H9 (cell line): ENCODE results near the gene APOM. TPM values are rescaled to one million over a fixed set of nuclear protein-coding genes. Genes with fewer than 3 reads are reported as not detected.

Source experiments
- DNase-seq: peaks from one replicate; pipeline ENCODE4 v3.0.0-alpha.2; 2017
- H2AFZ ChIP-seq: one replicate; pipeline ENCODE4 v1.6.1; 2013; ENCODE audit warnings: mild to moderate bottlenecking, low read length, control low read depth, moderate library complexity
- H2AK5ac ChIP-seq: 2 replicates; pipeline ENCODE4 v1.6.1; 2013; ENCODE audit warnings: low read length, control low read depth, mixed read lengths; ENCODE audit not compliant: insufficient read length
- H2BK120ac ChIP-seq: one replicate; pipeline ENCODE4 v1.6.1; 2013; ENCODE audit warnings: low read depth, mild to moderate bottlenecking, low read length, control low read depth, inconsistent platforms; ENCODE audit not compliant: poor library complexity, severe bottlenecking
- H2BK12ac ChIP-seq: 2 replicates; pipeline ENCODE4 v1.6.1; 2013; ENCODE audit warnings: low read length, control low read depth, mixed read lengths, low read depth; ENCODE audit not compliant: insufficient read length
- H2BK15ac ChIP-seq: 2 replicates; pipeline ENCODE4 v1.6.1; 2013; ENCODE audit warnings: low read depth, low read length, control low read depth
- H2BK20ac ChIP-seq: one replicate; pipeline ENCODE4 v1.6.1; 2013; ENCODE audit warnings: low read depth, mild to moderate bottlenecking, low read length, control low read depth, inconsistent platforms; ENCODE audit not compliant: poor library complexity, severe bottlenecking
- H2BK5ac ChIP-seq: 2 replicates; pipeline ENCODE4 v1.6.1; 2013; ENCODE audit warnings: low read length, control low read depth, mixed read lengths; ENCODE audit not compliant: insufficient read length
- H3K14ac ChIP-seq: 2 replicates; pipeline ENCODE4 v1.6.1; 2013; ENCODE audit warnings: low read length, control low read depth; ENCODE audit not compliant: insufficient read depth
- H3K18ac ChIP-seq: 2 replicates; pipeline ENCODE4 v1.6.1; 2013; ENCODE audit warnings: low read depth, mild to moderate bottlenecking, mixed read lengths, low read length, control low read depth; ENCODE audit not compliant: insufficient read length
- H3K23ac ChIP-seq: 2 replicates; pipeline ENCODE4 v1.6.1; 2013; ENCODE audit warnings: low read length, control low read depth, mixed read lengths, low read depth; ENCODE audit not compliant: insufficient read length
- H3K23me2 ChIP-seq: 2 replicates; pipeline ENCODE4 v1.6.1; 2013; ENCODE audit warnings: low read depth, mild to moderate bottlenecking, mixed read lengths, low read length, control low read depth; ENCODE audit not compliant: insufficient read length, poor library complexity, severe bottlenecking
- H3K27ac ChIP-seq: 2 replicates; pipeline ENCODE4 v1.5.1; 2013; ENCODE audit warnings: low read length, control low read depth, mixed read lengths, low read depth; ENCODE audit not compliant: insufficient read length
- H3K27me3 ChIP-seq: 2 replicates; pipeline ENCODE4 v1.6.1; 2013; ENCODE audit warnings: low read length, control low read depth, inconsistent platforms; ENCODE audit not compliant: insufficient read depth
- H3K4ac ChIP-seq: 2 replicates; pipeline ENCODE4 v1.6.1; 2013; ENCODE audit warnings: low read depth, mild to moderate bottlenecking, control low read depth, inconsistent platforms, low read length, moderate library complexity
- H3K4me1 ChIP-seq: 2 replicates; pipeline ENCODE4 v1.6.1; 2013; ENCODE audit warnings: low read length, control low read depth, inconsistent platforms; ENCODE audit not compliant: insufficient read depth
- H3K4me2 ChIP-seq: 2 replicates; pipeline ENCODE4 v1.6.1; 2013; ENCODE audit warnings: low read length, control low read depth, mixed read lengths; ENCODE audit not compliant: insufficient read length, insufficient read depth
- H3K56ac ChIP-seq: 2 replicates; pipeline ENCODE4 v1.6.1; 2013; ENCODE audit warnings: low read depth, mild to moderate bottlenecking, mixed read lengths, low read length, control low read depth; ENCODE audit not compliant: insufficient read length
- H3K79me1 ChIP-seq: 2 replicates; pipeline ENCODE4 v1.6.1; 2013; ENCODE audit warnings: low read depth, mild to moderate bottlenecking, moderate library complexity, low read length, control low read depth, inconsistent platforms; ENCODE audit not compliant: insufficient read depth, poor library complexity, severe bottlenecking
- H3K79me2 ChIP-seq: 2 replicates; pipeline ENCODE4 v1.6.1; 2013; ENCODE audit warnings: low read length, control low read depth, inconsistent platforms; ENCODE audit not compliant: insufficient read depth
- H3K9ac ChIP-seq: 2 replicates; pipeline ENCODE4 v1.6.1; 2013; ENCODE audit warnings: low read length, control low read depth, mixed read lengths; ENCODE audit not compliant: insufficient read length; ENCODE audit errors: extremely low read depth
- H3K9me3 ChIP-seq: one replicate; pipeline ENCODE4 v1.6.1; 2013; ENCODE audit warnings: low read depth, low read length, inconsistent platforms; ENCODE audit not compliant: control insufficient read depth
- H3T11ph ChIP-seq: one replicate; pipeline ENCODE4 v1.6.1; 2013; ENCODE audit warnings: mild to moderate bottlenecking, low read length, control low read depth, inconsistent platforms
- H4K20me1 ChIP-seq: one replicate; pipeline ENCODE4 v1.6.1; 2013; ENCODE audit not compliant: control insufficient read depth, insufficient read length, insufficient read depth
- H4K5ac ChIP-seq: 2 replicates; pipeline ENCODE4 v1.6.1; 2013; ENCODE audit warnings: low read depth, mild to moderate bottlenecking, mixed read lengths, low read length, control low read depth; ENCODE audit not compliant: insufficient read length
- H4K8ac ChIP-seq: replicated peaks from 2 replicates; pipeline ENCODE4 v1.6.1; 2013; ENCODE audit warnings: low read length, control low read depth, mixed read lengths, low read depth; ENCODE audit not compliant: insufficient read length
- H4K91ac ChIP-seq: 2 replicates; pipeline ENCODE4 v1.6.1; 2013; ENCODE audit warnings: low read depth, mild to moderate bottlenecking, moderate library complexity, mixed read lengths, low read length, control low read depth; ENCODE audit not compliant: insufficient read length
- H3K27ac Mint-ChIP-seq, 3 experiments: 2 replicates in 2 of 3; 3 replicates in 1 of 3; pipeline ENCODE4 v1.8.0; 2020 to 2021; ENCODE audit warnings: mixed read lengths in 3 of 3, mild to moderate bottlenecking in 1 of 3, moderate library complexity in 1 of 3
- H3K27me3 Mint-ChIP-seq: 2 replicates; pipeline ENCODE4 v1.8.0; 2021; ENCODE audit warnings: low read depth, mild to moderate bottlenecking, moderate library complexity, mixed read lengths
- H3K36me3 Mint-ChIP-seq, 3 experiments: 2 replicates in 2 of 3; 3 replicates in 1 of 3; pipeline ENCODE4 v1.8.0; 2020 to 2021; ENCODE audit warnings: low read depth in 3 of 3, mixed read lengths in 3 of 3; ENCODE audit not compliant: insufficient read depth in 1 of 3
- H3K4me1 Mint-ChIP-seq, 2 experiments: 2 replicates each; pipeline ENCODE4 v1.8.0; 2020; ENCODE audit warnings: mixed read lengths in 2 of 2
- H3K4me3 Mint-ChIP-seq, 2 experiments: 2 replicates in 1 of 2; 3 replicates in 1 of 2; pipeline ENCODE4 v1.8.0; 2020 to 2021; ENCODE audit warnings: mild to moderate bottlenecking in 2 of 2, mixed read lengths in 2 of 2, moderate library complexity in 1 of 2
- H3K9me3 Mint-ChIP-seq, 2 experiments: 2 replicates in 1 of 2; 3 replicates in 1 of 2; pipeline ENCODE4 v1.8.0; 2020; ENCODE audit warnings: mild to moderate bottlenecking in 2 of 2, mixed read lengths in 2 of 2, moderate library complexity in 1 of 2
- WGBS: extraction: QIAGEN DNeasy Blood & Tissue Kit; methylation state at CpG from one replicate; pipeline ENCODE4 v1.1.7; 2013; ENCODE audit warnings: missing lambda C conversion rate, low lambda C conversion rate, mixed read lengths; ENCODE audit not compliant: insufficient read length; ENCODE audit errors: extremely low coverage; 5-methylcytosine and 5-hydroxymethylcytosine counted together
- total RNA-seq: library from RNA; stranded (reverse); gene quantifications from 2 replicates; pipeline ENCODE4 v1.2.1, GENCODE V29; 2021
- TF ChIP-seq, protein P1 (sequence below): fragments of 200-600 bp; sonication (generic); conservative IDR thresholded peaks from 3 replicates; pipeline ENCODE4 v1.8.0; 2021; ENCODE audit warnings: antibody characterized with exemption, mild to moderate bottlenecking

APOM gene
- total RNA-seq, 1 experiment from 2014 or later = 3.6 TPM

DNA sequence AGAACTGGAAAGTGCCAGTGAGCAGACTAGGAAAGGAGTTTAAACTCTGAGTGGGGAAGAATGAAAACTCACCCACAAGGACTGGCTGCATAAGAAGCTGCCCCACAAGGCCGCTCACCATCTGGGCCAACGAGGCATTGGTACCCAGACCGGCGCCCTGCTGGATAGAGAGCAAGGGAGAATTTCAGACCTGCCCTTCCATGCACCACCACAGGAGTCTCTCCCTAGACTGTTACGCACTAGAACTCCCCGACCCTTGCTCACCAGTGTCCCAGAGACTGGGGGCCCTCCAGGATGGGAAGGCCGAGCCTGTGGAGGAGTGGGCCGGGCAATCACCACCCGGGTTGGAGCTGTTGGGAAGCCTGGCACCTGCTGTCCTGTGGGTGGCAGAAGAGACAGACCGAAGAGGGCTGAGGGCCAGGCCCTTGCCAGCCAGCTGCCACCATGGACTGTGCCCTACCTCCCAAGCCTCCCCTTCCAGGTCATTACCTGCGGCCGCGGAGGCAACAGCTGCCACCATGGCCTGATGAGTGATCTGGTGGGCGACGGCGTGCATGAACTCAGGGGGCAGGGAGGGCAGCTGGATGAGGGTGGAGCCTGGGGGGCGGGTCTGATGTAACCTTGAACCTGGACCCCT is 11.8 kb upstream of the APOM start:
- Mint-ChIP-seq H3K9me3 (no peaks in the 10 kb centered on the region), H3K27ac (no peak overlapping the region; a peak in 1 of 7 replicates), H3K36me3 (peaks cover 54 to 89% (median 86%) of the 10 kb centered on the region in 3 experiments), H3K4me3 (no peak overlapping the region), H3K4me1 (no peaks in the 10 kb centered on the region), H3K27me3 (no peaks in the 10 kb centered on the region)
- Histone ChIP-seq H2AK5ac (no peak overlapping the region), H2BK15ac (no peak overlapping the region), H2BK20ac (no peak overlapping the region), H3K9ac (no peak overlapping the region), H4K8ac (no peak overlapping the region), H3K27ac (no peak overlapping the region), H3K23me2 (no peaks in the 10 kb centered on the region), H3K4ac (no peak overlapping the region), H3T11ph (no peak overlapping the region), H4K5ac (no peak overlapping the region), H3K9me3 (no peaks in the 10 kb centered on the region), H3K14ac (no peak overlapping the region), H3K4me2 (no peak overlapping the region), H3K79me2 (no peaks in the 10 kb centered on the region), H2BK120ac (no peak overlapping the region), H3K4me1 (no peaks in the 10 kb centered on the region), H3K79me1 (no peaks in the 10 kb centered on the region), H3K56ac (no peak overlapping the region), H4K20me1 (no peaks in the 10 kb centered on the region), H3K27me3 (no peaks in the 10 kb centered on the region), H2BK5ac (no peak overlapping the region), H3K18ac (no peak overlapping the region), H2AFZ (no peak overlapping the region), H3K23ac (no peak overlapping the region), H4K91ac (no peak overlapping the region), H2BK12ac (no peak overlapping the region)
- TF ChIP-seq, protein P1, sequence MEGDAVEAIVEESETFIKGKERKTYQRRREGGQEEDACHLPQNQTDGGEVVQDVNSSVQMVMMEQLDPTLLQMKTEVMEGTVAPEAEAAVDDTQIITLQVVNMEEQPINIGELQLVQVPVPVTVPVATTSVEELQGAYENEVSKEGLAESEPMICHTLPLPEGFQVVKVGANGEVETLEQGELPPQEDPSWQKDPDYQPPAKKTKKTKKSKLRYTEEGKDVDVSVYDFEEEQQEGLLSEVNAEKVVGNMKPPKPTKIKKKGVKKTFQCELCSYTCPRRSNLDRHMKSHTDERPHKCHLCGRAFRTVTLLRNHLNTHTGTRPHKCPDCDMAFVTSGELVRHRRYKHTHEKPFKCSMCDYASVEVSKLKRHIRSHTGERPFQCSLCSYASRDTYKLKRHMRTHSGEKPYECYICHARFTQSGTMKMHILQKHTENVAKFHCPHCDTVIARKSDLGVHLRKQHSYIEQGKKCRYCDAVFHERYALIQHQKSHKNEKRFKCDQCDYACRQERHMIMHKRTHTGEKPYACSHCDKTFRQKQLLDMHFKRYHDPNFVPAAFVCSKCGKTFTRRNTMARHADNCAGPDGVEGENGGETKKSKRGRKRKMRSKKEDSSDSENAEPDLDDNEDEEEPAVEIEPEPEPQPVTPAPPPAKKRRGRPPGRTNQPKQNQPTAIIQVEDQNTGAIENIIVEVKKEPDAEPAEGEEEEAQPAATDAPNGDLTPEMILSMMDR = no peak
- no CpG with 5 or more reads among the region's 17 CpGs for WGBS
- no peak for DNase-seq
